Peyer's patch (tissue), 4 donors: Measurements from ENCODE around the gene TOM1L1.

Experiments used
- POLR2A ChIP-seq, 2 donors: fragments of 450-650 bp; IDR thresholded peaks; one replicate each; pipeline ENCODE4 v1.5.1; 2017; ENCODE audit warnings: antibody characterized with exemption in 2 of 2, mild to moderate bottlenecking in 2 of 2, moderate library complexity in 2 of 2
- TF ChIP-seq, protein P1 (sequence below), 6 experiments: fragments of 450-650 bp in 4 of 6; fragments of 200-600 bp in 2 of 6; sonication (generic) in 1 of 6; IDR thresholded peaks; one replicate each; pipeline ENCODE4 v1.5.1; 2017 to 2019; ENCODE audit warnings: antibody characterized with exemption in 6 of 6, mild to moderate bottlenecking in 3 of 6, moderate library complexity in 1 of 6

DNA sequence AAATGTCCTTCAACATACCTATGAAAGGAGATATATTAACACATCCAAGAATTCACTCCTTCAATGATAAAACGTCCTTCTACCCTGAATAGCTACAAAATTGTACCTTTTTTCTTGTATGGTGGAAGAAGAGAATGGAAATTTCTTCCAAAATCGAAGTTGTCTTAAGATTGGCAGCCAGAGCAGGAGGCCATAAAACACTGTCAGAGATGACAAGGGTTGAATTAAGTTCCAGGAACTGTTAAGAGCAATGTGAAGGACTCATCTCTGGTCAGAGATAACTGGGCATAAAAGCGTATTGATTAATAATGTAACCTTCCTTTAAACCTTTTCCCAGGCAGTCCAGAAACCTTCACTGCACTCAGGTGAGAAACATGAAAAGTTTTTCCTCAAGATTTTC, 12.9 kb upstream of the TOM1L1 start:
- no peak for TF ChIP-seq POLR2A (IDR thresholded peaks at IDR 0.05)
- TF ChIP-seq, protein P1, sequence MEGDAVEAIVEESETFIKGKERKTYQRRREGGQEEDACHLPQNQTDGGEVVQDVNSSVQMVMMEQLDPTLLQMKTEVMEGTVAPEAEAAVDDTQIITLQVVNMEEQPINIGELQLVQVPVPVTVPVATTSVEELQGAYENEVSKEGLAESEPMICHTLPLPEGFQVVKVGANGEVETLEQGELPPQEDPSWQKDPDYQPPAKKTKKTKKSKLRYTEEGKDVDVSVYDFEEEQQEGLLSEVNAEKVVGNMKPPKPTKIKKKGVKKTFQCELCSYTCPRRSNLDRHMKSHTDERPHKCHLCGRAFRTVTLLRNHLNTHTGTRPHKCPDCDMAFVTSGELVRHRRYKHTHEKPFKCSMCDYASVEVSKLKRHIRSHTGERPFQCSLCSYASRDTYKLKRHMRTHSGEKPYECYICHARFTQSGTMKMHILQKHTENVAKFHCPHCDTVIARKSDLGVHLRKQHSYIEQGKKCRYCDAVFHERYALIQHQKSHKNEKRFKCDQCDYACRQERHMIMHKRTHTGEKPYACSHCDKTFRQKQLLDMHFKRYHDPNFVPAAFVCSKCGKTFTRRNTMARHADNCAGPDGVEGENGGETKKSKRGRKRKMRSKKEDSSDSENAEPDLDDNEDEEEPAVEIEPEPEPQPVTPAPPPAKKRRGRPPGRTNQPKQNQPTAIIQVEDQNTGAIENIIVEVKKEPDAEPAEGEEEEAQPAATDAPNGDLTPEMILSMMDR (IDR thresholded peaks at IDR 0.05) = no peak
